Measurements from ENCODE around the gene EZH2.

The EZH2 gene

DNA sequence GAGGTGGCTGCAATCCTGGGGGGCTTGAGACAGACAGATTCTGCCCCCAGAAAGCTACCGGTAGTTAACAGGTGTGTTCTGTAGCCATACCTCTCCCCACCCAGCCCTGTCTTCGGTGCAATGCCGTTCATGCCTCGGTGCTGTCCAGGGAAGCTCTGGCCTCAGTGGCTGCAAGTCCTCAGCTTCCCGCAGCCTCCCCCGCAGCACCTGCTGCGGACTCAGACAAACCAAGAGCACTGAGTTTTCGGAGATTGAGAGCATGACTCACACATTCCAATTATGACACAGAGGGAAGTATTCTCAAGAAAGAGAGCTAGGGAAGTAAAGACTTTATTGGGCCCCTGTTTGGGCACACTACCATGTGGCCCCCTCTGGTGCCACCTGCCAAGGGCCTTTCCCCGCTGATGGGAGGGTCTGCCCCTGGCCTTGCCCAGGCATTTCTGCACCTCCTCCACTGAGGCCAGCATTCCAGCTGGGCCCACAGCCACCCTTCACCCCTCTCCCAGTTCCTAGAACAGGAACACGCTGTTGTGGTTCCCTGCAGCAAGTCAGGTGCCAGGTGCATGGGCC is 30.2 kb upstream of the EZH2 start:
- TF ChIP-seq, protein P1, sequence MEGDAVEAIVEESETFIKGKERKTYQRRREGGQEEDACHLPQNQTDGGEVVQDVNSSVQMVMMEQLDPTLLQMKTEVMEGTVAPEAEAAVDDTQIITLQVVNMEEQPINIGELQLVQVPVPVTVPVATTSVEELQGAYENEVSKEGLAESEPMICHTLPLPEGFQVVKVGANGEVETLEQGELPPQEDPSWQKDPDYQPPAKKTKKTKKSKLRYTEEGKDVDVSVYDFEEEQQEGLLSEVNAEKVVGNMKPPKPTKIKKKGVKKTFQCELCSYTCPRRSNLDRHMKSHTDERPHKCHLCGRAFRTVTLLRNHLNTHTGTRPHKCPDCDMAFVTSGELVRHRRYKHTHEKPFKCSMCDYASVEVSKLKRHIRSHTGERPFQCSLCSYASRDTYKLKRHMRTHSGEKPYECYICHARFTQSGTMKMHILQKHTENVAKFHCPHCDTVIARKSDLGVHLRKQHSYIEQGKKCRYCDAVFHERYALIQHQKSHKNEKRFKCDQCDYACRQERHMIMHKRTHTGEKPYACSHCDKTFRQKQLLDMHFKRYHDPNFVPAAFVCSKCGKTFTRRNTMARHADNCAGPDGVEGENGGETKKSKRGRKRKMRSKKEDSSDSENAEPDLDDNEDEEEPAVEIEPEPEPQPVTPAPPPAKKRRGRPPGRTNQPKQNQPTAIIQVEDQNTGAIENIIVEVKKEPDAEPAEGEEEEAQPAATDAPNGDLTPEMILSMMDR (IDR thresholded peaks at IDR 0.05; ENCODE audit: extremely low read depth, insufficient read depth, missing control alignments) = no peak
- DNase-seq (ENCODE audit: low spot score) = peak; percentile 32
- in situ Hi-C loops (cut with MboI; ENCODE audit: low pct_unique_long_range_greater_than_20kb, low sequenced_read_pairs, unreplicated experiment) = no loop called here

DNA sequence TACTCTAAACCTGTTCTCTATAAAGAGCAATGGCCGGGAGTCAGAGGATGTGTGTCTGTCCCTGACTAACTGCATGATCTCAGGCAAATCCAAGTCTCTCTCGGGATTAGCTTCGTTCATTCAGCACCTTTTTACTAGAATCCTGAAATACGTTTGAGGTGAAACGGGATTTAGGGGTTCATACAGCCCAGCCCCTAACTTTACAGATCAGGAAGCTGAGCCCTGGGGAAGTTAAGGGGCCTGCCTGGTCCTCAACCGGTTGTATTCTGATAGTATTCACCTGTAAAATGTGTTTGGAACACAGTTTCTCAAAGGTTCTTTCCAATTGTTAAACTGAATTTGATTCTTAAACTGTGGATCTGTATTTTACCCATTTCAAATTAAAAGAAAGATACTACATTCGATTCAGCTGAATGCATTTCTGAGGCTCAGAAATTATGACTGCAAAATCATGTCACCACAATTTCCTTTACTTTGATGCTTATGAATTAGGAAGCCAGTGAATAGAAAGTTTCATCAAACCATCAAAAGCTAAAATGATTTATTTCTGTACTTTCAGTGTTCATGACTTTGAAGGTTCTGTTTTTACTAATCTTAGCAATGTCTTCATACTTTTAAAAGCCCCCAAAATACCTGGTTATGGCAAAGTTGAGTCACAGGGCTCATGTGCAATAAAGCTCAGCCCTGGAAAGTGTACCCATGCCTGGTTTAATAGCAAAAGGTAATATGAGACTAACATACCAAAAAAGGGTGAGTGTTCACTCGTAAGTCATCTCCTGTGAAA is 28.9 kb upstream of the EZH2 start:
- in situ Hi-C loops (cut with MboI; ENCODE audit: low pct_unique_long_range_greater_than_20kb, low sequenced_read_pairs, unreplicated experiment) = no loop called here

DNA sequence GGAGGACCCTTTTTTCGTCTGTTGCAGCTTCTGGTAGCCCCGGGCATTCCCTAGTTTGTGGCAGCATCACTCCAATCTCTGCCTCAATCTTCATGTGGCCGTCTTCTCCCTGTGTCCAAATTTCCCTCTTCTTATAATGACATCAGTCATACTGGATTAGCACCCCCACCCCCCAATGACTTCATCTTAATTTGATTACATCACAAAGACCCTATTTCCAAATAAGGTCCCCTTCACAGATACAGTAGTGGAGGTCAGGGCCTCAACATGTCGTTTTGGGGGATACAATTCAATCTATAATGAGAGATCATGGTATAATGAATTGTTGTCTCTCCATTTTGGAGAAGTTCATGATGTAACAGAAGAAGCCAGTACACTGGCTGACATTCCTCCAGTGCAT is 28.1 kb upstream of the EZH2 start:
- TF ChIP-seq, protein P1 (IDR thresholded peaks at IDR 0.05; ENCODE audit: extremely low read depth, insufficient read depth, missing control alignments) = no peak
- no peak for DNase-seq (ENCODE audit: low spot score)
- in situ Hi-C loops (cut with MboI; ENCODE audit: low pct_unique_long_range_greater_than_20kb, low sequenced_read_pairs, unreplicated experiment) = no loop called here

More for the DNA sequence above, 28.9 kb upstream of the EZH2 start:
- TF ChIP-seq, protein P1 (IDR thresholded peaks at IDR 0.05; ENCODE audit: extremely low read depth, insufficient read depth, missing control alignments) = no peak
- peak; percentile 55 for DNase-seq (ENCODE audit: low spot score)

DNA sequence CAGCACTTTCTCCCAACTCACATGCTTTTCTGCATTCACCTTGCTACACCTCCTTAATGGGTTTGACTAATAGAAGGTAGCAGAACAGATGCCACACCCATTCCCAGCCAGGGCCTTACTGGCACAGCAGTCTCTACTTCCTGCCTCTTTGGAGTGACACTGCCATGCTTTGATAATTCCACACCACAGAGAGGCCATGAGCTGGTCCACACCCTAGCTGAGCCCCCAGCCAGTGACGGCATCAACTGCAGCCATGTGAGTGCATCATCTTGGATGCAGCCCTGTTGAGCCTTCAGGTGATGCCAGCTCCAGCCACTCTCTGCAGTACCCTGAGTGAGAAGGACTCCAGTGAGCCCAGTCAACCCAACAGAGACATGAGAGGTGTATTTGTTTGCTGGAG is 27.5 kb upstream of the EZH2 start:
- in situ Hi-C loops (cut with MboI; ENCODE audit: low pct_unique_long_range_greater_than_20kb, low sequenced_read_pairs, unreplicated experiment) = no loop called here
- TF ChIP-seq, protein P1 (IDR thresholded peaks at IDR 0.05; ENCODE audit: extremely low read depth, insufficient read depth, missing control alignments) = no peak
- no peak for DNase-seq (ENCODE audit: low spot score)

DNA sequence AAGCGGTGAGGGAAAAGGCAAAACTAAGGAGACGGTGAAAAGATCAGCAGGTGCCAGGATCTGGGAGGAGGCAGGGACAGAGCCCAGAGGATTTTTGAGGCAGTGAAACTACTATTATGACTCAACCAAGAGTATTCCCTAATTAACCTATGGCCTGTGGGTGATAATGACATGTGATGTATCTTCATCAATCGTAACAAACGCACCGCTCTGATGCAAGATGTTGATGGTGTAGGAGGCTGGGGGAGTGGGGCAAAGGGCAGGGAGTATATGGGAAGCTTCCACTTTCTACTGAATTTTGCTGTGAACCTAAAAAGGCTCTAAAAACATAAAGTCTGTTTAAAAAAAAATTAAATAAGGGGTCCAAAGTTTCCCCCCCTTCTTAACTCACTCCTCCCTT is 25.5 kb upstream of the EZH2 start:
- in situ Hi-C loops (cut with MboI; ENCODE audit: low pct_unique_long_range_greater_than_20kb, low sequenced_read_pairs, unreplicated experiment) = no loop called here
- DNase-seq (ENCODE audit: low spot score) = no peak
- TF ChIP-seq, protein P1 (IDR thresholded peaks at IDR 0.05; ENCODE audit: extremely low read depth, insufficient read depth, missing control alignments) = no peak

DNA sequence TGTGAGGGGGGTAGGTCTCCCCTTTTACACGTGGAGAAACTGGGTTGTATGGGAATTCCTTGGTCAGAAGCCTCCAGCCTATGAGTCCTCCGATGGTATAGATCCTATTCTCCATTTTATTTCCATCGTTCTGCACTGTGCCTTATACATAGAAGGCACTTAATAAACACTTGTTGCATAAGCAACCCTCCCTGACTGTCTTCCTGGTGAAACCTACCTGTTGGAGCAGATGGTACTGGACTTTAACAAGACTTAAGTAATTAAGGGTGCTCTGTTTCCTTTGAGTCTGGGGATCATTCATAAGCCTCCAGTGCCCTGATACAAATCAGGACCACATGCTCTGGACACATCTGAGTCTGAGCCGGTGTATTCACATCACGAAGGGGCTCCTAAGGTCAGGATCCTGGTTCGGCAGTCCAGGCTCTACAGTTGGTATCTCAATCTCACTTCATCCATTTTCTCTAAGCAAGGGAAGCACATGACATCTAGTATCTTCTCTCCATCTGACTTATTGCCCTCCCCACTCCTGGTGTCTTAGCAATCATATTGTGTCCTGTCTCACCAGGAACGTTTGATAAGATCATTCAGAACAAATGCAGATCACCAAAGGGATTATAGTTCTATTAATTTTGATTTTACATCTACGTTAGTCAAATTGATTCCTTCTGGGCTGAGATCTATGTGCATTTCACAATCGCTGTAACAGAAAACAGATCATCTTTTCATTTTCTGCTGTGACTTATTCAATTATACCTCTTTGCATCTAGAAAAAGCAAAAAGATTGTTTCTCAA is 22.8 kb upstream of the EZH2 start:
- DNase-seq (ENCODE audit: low spot score) = no peak
- TF ChIP-seq, protein P1 (IDR thresholded peaks at IDR 0.05; ENCODE audit: extremely low read depth, insufficient read depth, missing control alignments) = no peak
- in situ Hi-C loops (cut with MboI; ENCODE audit: low pct_unique_long_range_greater_than_20kb, low sequenced_read_pairs, unreplicated experiment) = no loop called here

Measured in GM13977 (cell line).